NCI-H1105 (cell line): ENCODE results near the gene GTF2A1.

Experiments used
- DNase-seq: peaks from one replicate; lab custom pipeline; 2025; lab: John Stamatoyannopoulos, UW

The GTF2A1 gene

GRCh38 chr14:81137316-81137715 is 83.4 kb downstream of the GTF2A1 start:
- no peak for DNase-seq

- DNase-seq = no peak
Observed at GRCh38 chr14:81133400-81133799, 87.4 kb downstream of the GTF2A1 start.

GRCh38 chr14:81132468-81132867 is 88.3 kb downstream of the GTF2A1 start:
- peak; percentile 91 for DNase-seq

- no peak for DNase-seq
Observed at GRCh38 chr14:81129242-81129641, 91.5 kb downstream of the GTF2A1 start.

- DNase-seq = no peak
Observed at GRCh38 chr14:81127785-81128184, 93.0 kb downstream of the GTF2A1 start.

GRCh38 chr14:81125536-81125935 is 95.2 kb downstream of the GTF2A1 start:
- DNase-seq = no peak
